ENCODE results near the gene NRAP.

Gene NRAP

GRCh38 chr10:113639966-113640365 is 23.9 kb downstream of the NRAP start:
- no peak for DNase-seq

GRCh38 chr10:113631684-113632367 is 32.0 kb downstream of the NRAP start:
- no peak for DNase-seq

GRCh38 chr10:113630929-113631533 is 32.8 kb downstream of the NRAP start:
- no peak for DNase-seq

GRCh38 chr10:113628607-113629153 is 35.2 kb downstream of the NRAP start:
- DNase-seq = no peak

- DNase-seq = no peak
Observed at GRCh38 chr10:113627836-113628235, 36.0 kb downstream of the NRAP start.

- DNase-seq = no peak
Observed at GRCh38 chr10:113626809-113627355, 37.0 kb downstream of the NRAP start.

GRCh38 chr10:113625461-113626186 is 38.2 kb downstream of the NRAP start:
- no peak for DNase-seq

GRCh38 chr10:113622831-113623230 is 41.0 kb downstream of the NRAP start:
- no peak for DNase-seq

- DNase-seq = no peak
Observed at GRCh38 chr10:113621799-113622198, 42.0 kb downstream of the NRAP start.

GRCh38 chr10:113620936-113621335 is 42.9 kb downstream of the NRAP start:
- no peak for DNase-seq

GRCh38 chr10:113620511-113620910 is 43.3 kb downstream of the NRAP start:
- no peak for DNase-seq

- no peak for DNase-seq
Observed at GRCh38 chr10:113619401-113619800, 44.4 kb downstream of the NRAP start.

GRCh38 chr10:113618338-113618737 is 45.5 kb downstream of the NRAP start:
- no peak for DNase-seq

GRCh38 chr10:113617086-113617485 is 46.8 kb downstream of the NRAP start:
- no peak for DNase-seq

GRCh38 chr10:113616244-113617074 is 47.4 kb downstream of the NRAP start:
- no peak for DNase-seq

GRCh38 chr10:113613977-113614690 is 49.7 kb downstream of the NRAP start:
- DNase-seq = no peak

- no peak for DNase-seq
Observed at GRCh38 chr10:113613427-113613826, 50.4 kb downstream of the NRAP start.

- DNase-seq = no peak
Observed at GRCh38 chr10:113612154-113612553, 51.7 kb downstream of the NRAP start.

- DNase-seq = no peak
Observed at GRCh38 chr10:113610631-113611601, 52.9 kb downstream of the NRAP start.

GRCh38 chr10:113609704-113610108 is 54.1 kb downstream of the NRAP start:
- no peak for DNase-seq
